GM23338 (cell line): ENCODE results near the gene POLR3G. TPM values are rescaled to one million over a fixed set of nuclear protein-coding genes. Genes with fewer than 3 reads are reported as not detected.

Source experiments
- ATAC-seq: fragments of 200-7000 bp; cut with Tn5 transposase; 3 replicates; pipeline ENCODE4 v1.9.1; 2020
- DNase-seq: peaks from one replicate; pipeline ENCODE4 v3.0.0-alpha.2; 2015; ENCODE audit warnings: low spot score
- H2AFZ ChIP-seq: fragments of 200-600 bp; sonication (generic); 2 replicates; pipeline ENCODE4 v1.8.0; 2016; ENCODE audit warnings: antibody characterized with exemption, mild to moderate bottlenecking, moderate library complexity
- H3F3A ChIP-seq: fragments of 200-600 bp; sonication (generic); replicated peaks from 2 replicates; pipeline ENCODE4 v1.8.0; 2017; ENCODE audit warnings: antibody characterized with exemption, mixed run types, low read depth
- H3K27ac ChIP-seq: fragments of 200-600 bp; sonication (generic); 2 replicates; pipeline ENCODE4 v1.6.1; 2016; ENCODE audit warnings: low read depth
- H3K27me3 ChIP-seq: fragments of 200-600 bp; sonication (generic); 2 replicates; pipeline ENCODE4 v1.8.0; 2016; ENCODE audit warnings: mild to moderate bottlenecking, mixed run types, moderate library complexity; ENCODE audit not compliant: insufficient read depth
- H3K36me3 ChIP-seq: fragments of 200-600 bp; sonication (generic); 2 replicates; pipeline ENCODE4 v1.8.0; 2016; ENCODE audit warnings: mild to moderate bottlenecking; ENCODE audit not compliant: insufficient read depth
- H3K4me1 ChIP-seq: fragments of 200-600 bp; sonication (generic); 2 replicates; pipeline ENCODE4 v1.8.0; 2016; ENCODE audit warnings: mild to moderate bottlenecking, moderate library complexity; ENCODE audit not compliant: insufficient read depth
- H3K4me2 ChIP-seq: fragments of 200-600 bp; sonication (generic); 2 replicates; pipeline ENCODE4 v1.7.1; 2017; ENCODE audit warnings: mixed run types
- H3K4me3 ChIP-seq: fragments of 200-600 bp; sonication (generic); 2 replicates; pipeline ENCODE4 v1.6.1; 2016; ENCODE audit warnings: mixed run types
- H3K79me2 ChIP-seq: fragments of 200-600 bp; sonication (generic); replicated peaks from 2 replicates; pipeline ENCODE4 v1.8.0; 2017; ENCODE audit warnings: mild to moderate bottlenecking; ENCODE audit not compliant: insufficient read depth
- H3K9me2 ChIP-seq: fragments of 200-600 bp; sonication (generic); 2 replicates; pipeline ENCODE4 v1.8.0; 2017; ENCODE audit not compliant: insufficient read depth
- H4K20me1 ChIP-seq: fragments of 200-600 bp; sonication (generic); replicated peaks from 2 replicates; pipeline ENCODE4 v1.8.0; 2017; ENCODE audit warnings: mild to moderate bottlenecking; ENCODE audit not compliant: insufficient read depth
- H3K27ac Mint-ChIP-seq: 2 replicates; pipeline ENCODE4 v1.8.0; 2020; ENCODE audit warnings: inconsistent platforms, mild to moderate bottlenecking, moderate library complexity, mixed read lengths
- H3K27me3 Mint-ChIP-seq: 3 replicates; pipeline ENCODE4 v1.8.0; 2022; ENCODE audit warnings: low read depth, mild to moderate bottlenecking, moderate library complexity, mixed read lengths, inconsistent platforms; ENCODE audit not compliant: insufficient read depth, poor library complexity
- H3K36me3 Mint-ChIP-seq: 3 replicates; pipeline ENCODE4 v1.8.0; 2021; ENCODE audit warnings: low read depth, mild to moderate bottlenecking, inconsistent platforms, moderate library complexity, mixed read lengths
- H3K4me1 Mint-ChIP-seq: 3 replicates; pipeline ENCODE4 v1.8.0; 2020; ENCODE audit warnings: mild to moderate bottlenecking, inconsistent platforms, mixed read lengths
- H3K4me3 Mint-ChIP-seq: 3 replicates; pipeline ENCODE4 v1.8.0; 2021; ENCODE audit warnings: moderate library complexity, mild to moderate bottlenecking, inconsistent platforms, mixed read lengths
- H3K9me3 Mint-ChIP-seq: 3 replicates; pipeline ENCODE4 v1.8.0; 2020; ENCODE audit warnings: moderate library complexity, mild to moderate bottlenecking, inconsistent platforms, mixed read lengths
- EZH2 ChIP-seq: fragments of 200-600 bp; sonication (generic); IDR thresholded peaks from one replicate; pipeline ENCODE4 v1.8.0; 2017; ENCODE audit warnings: antibody characterized with exemption, mild to moderate bottlenecking, low read depth; ENCODE audit not compliant: unreplicated experiment
- EZH2phosphoT487 ChIP-seq: fragments of 200-600 bp; sonication (generic); IDR thresholded peaks from one replicate; pipeline ENCODE4 v1.8.1; 2018; ENCODE audit warnings: antibody characterized with exemption; ENCODE audit not compliant: unreplicated experiment
- JUNB ChIP-seq: IDR thresholded peaks from one replicate; pipeline ENCODE4 v1.6.1; 2016; ENCODE audit warnings: antibody characterized with exemption; ENCODE audit not compliant: unreplicated experiment
- NANOG ChIP-seq: IDR thresholded peaks from 2 replicates; pipeline ENCODE4 v1.6.1; 2016; ENCODE audit warnings: antibody characterized with exemption, borderline replicate concordance
- POLR2AphosphoS5 ChIP-seq: IDR thresholded peaks from 2 replicates; pipeline ENCODE4 v1.6.1; 2016; ENCODE audit warnings: antibody characterized with exemption, low read depth
- STAT1 ChIP-seq: IDR thresholded peaks from one replicate; pipeline ENCODE4 v1.6.1; 2016; ENCODE audit warnings: antibody characterized with exemption; ENCODE audit not compliant: unreplicated experiment
- ZNF114 ChIP-seq: fragments of 250-450 bp; sonication (Bioruptor Pico); IDR thresholded peaks from 2 replicates; pipeline ENCODE4 v1.5.0; 2020; ENCODE audit warnings: mild to moderate bottlenecking, moderate library complexity
- ZNF331 ChIP-seq: fragments of 250-450 bp; sonication (Bioruptor Pico); IDR thresholded peaks from 2 replicates; pipeline ENCODE4 v1.5.0; 2020; ENCODE audit warnings: low read depth, mild to moderate bottlenecking, moderate library complexity
- polyA plus RNA-seq: library from polyadenylated mRNA; unstranded; fragments of >200 nt; fragmentation: Nextera tagmentation; extraction: Ambion mirVana; gene quantifications from 2 replicates; pipeline ENCODE4 v1.2.1, GENCODE V29; 2016
- total RNA-seq: library from RNA; depleted of rRNA; stranded (reverse); fragments of >200 nt; shearing (Covaris generic); gene quantifications from 2 replicates; pipeline ENCODE4 v1.2.3, GENCODE V29; 2014
- TF ChIP-seq, protein P1 (sequence below): fragments of 250-450 bp; sonication (Bioruptor Pico); IDR thresholded peaks from 2 replicates; pipeline ENCODE4 v1.5.0; 2020; ENCODE audit warnings: mild to moderate bottlenecking, moderate library complexity
- TF ChIP-seq, protein P2 (sequence below): IDR thresholded peaks from 2 replicates; pipeline ENCODE4 v1.6.1; 2016; ENCODE audit warnings: antibody characterized with exemption

Gene POLR3G
- total and polyA plus RNA-seq, 2 experiments from 2014 or later, result 147 to 376 TPM

DNA sequence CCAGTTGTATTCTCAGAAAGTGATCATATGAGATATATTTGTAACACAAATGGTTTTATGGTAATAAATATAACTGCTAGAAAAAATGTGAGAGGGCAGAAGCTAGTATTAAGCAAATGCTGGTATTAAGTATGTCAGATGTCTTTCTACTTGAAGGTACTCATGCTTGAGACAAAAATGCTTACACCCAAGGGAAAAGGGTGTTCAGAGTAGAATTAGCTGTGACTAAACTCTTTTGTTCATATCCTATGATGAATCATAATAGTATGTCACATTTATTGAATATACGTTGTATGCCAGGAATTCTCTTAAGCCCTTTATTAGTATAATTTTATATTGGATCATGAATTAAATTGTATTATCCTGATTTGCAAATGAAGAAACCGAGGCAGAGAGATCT lies 86.1 kb downstream of the POLR3G start:
- no peaks in the 10 kb centered on the region for H3K9me2 ChIP-seq
- H3K4me3 Mint-ChIP-seq, result peak overlapping the region; percentile 90
- H3F3A ChIP-seq, result 0 out of 2 replicates have a peak, but pooled peaks cover 3% of the 10 kb centered on the region
- H3K27ac Mint-ChIP-seq, result 0 out of 2 replicates have a peak overlapping the region, but pooled peaks have one; percentile 47
- no peaks in the 10 kb centered on the region for H3K36me3 ChIP-seq
- no peaks in the 10 kb centered on the region for H3K27me3 ChIP-seq
- H3K9me3 Mint-ChIP-seq, result no peaks in the 10 kb centered on the region; the same call in 2 of the 3 replicates
- H3K36me3 Mint-ChIP-seq, result peaks cover 10% of the 10 kb centered on the region
- H3K4me1 ChIP-seq, result peaks cover 77% of the 10 kb centered on the region
- peak overlapping the region; percentile 85 for H3K4me2 ChIP-seq
- peaks cover 5% of the 10 kb centered on the region for H4K20me1 ChIP-seq
- DNase-seq (no peak), ATAC-seq (no peak)
- H2AFZ ChIP-seq, result no peak overlapping the region
- H3K4me1 Mint-ChIP-seq, result peaks cover 67% of the 10 kb centered on the region
- peak overlapping the region; percentile 80 for H3K4me3 ChIP-seq
- H3K27me3 Mint-ChIP-seq, result peaks cover 5% of the 10 kb centered on the region
- peaks cover 63% of the 10 kb centered on the region for H3K79me2 ChIP-seq
- no peak overlapping the region for H3K27ac ChIP-seq
- TF ChIP-seq ZNF331 (CRISPR knock-in tag), result no peak
- TF ChIP-seq, protein P1, sequence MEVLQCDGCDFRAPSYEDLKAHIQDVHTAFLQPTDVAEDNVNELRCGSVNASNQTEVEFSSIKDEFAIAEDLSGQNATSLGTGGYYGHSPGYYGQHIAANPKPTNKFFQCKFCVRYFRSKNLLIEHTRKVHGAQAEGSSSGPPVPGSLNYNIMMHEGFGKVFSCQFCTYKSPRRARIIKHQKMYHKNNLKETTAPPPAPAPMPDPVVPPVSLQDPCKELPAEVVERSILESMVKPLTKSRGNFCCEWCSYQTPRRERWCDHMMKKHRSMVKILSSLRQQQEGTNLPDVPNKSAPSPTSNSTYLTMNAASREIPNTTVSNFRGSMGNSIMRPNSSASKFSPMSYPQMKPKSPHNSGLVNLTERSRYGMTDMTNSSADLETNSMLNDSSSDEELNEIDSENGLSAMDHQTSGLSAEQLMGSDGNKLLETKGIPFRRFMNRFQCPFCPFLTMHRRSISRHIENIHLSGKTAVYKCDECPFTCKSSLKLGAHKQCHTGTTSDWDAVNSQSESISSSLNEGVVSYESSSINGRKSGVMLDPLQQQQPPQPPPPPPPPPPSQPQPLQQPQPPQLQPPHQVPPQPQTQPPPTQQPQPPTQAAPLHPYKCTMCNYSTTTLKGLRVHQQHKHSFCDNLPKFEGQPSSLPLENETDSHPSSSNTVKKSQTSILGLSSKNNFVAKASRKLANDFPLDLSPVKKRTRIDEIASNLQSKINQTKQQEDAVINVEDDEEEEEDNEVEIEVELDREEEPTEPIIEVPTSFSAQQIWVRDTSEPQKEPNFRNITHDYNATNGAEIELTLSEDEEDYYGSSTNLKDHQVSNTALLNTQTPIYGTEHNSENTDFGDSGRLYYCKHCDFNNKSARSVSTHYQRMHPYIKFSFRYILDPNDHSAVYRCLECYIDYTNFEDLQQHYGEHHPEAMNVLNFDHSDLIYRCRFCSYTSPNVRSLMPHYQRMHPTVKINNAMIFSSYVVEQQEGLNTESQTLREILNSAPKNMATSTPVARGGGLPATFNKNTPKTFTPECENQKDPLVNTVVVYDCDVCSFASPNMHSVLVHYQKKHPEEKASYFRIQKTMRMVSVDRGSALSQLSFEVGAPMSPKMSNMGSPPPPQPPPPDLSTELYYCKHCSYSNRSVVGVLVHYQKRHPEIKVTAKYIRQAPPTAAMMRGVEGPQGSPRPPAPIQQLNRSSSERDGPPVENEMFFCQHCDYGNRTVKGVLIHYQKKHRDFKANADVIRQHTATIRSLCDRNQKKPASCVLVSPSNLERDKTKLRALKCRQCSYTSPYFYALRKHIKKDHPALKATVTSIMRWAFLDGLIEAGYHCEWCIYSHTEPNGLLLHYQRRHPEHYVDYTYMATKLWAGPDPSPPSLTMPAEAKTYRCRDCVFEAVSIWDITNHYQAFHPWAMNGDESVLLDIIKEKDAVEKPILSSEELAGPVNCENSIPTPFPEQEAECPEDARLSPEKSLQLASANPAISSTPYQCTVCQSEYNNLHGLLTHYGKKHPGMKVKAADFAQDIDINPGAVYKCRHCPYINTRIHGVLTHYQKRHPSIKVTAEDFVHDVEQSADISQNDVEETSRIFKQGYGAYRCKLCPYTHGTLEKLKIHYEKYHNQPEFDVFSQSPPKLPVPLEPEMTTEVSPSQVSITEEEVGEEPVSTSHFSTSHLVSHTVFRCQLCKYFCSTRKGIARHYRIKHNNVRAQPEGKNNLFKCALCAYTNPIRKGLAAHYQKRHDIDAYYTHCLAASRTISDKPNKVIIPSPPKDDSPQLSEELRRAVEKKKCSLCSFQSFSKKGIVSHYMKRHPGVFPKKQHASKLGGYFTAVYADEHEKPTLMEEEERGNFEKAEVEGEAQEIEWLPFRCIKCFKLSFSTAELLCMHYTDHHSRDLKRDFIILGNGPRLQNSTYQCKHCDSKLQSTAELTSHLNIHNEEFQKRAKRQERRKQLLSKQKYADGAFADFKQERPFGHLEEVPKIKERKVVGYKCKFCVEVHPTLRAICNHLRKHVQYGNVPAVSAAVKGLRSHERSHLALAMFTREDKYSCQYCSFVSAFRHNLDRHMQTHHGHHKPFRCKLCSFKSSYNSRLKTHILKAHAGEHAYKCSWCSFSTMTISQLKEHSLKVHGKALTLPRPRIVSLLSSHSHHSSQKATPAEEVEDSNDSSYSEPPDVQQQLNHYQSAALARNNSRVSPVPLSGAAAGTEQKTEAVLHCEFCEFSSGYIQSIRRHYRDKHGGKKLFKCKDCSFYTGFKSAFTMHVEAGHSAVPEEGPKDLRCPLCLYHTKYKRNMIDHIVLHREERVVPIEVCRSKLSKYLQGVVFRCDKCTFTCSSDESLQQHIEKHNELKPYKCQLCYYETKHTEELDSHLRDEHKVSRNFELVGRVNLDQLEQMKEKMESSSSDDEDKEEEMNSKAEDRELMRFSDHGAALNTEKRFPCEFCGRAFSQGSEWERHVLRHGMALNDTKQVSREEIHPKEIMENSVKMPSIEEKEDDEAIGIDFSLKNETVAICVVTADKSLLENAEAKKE (CRISPR knock-in tag), result no peak

DNA sequence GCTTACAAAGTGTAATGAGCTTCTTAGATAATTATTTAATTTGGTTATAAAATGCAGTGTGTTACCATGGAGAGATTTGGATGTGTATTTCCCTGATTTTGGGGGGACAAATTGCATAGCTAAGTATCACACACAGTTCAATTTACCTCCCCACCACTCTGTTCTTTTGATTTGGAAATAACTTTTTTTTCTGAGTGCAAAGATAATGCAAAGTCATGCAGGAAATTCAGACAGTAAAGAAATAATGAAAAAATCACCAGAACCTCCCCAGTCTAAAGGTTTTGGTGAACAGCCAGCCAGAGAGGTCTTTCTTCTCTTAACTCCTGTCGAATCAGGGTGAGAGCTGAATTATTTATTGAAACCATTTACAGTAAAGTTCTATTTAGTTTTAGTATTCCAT lies 87.1 kb downstream of the POLR3G start:
- no peak for ATAC-seq
- peak overlapping the region; percentile 49 for H3K4me3 Mint-ChIP-seq
- H3K4me1 Mint-ChIP-seq, result peaks cover 59% of the 10 kb centered on the region
- peak overlapping the region; percentile 90 for H3K27ac Mint-ChIP-seq
- no peak for DNase-seq
- Histone ChIP-seq H3K27me3 (no peaks in the 10 kb centered on the region), H3K4me1 (peaks cover 72% of the 10 kb centered on the region), H3K9me2 (no peaks in the 10 kb centered on the region), H3K4me3 (peak overlapping the region; percentile 80), H3F3A (0 out of 2 replicates have a peak, but pooled peaks cover 3% of the 10 kb centered on the region), H3K36me3 (no peaks in the 10 kb centered on the region), H3K79me2 (peaks cover 73% of the 10 kb centered on the region), H3K27ac (peak overlapping the region; percentile 77), H3K4me2 (peak overlapping the region; percentile 85), H4K20me1 (peaks cover 6% of the 10 kb centered on the region), H2AFZ (no peak overlapping the region)
- peaks cover 3% of the 10 kb centered on the region for H3K27me3 Mint-ChIP-seq
- H3K9me3 Mint-ChIP-seq, result peaks cover 2% of the 10 kb centered on the region; the same call in 1 of the 3 replicates
- peaks cover 14% of the 10 kb centered on the region for H3K36me3 Mint-ChIP-seq
- TF ChIP-seq, protein P2, sequence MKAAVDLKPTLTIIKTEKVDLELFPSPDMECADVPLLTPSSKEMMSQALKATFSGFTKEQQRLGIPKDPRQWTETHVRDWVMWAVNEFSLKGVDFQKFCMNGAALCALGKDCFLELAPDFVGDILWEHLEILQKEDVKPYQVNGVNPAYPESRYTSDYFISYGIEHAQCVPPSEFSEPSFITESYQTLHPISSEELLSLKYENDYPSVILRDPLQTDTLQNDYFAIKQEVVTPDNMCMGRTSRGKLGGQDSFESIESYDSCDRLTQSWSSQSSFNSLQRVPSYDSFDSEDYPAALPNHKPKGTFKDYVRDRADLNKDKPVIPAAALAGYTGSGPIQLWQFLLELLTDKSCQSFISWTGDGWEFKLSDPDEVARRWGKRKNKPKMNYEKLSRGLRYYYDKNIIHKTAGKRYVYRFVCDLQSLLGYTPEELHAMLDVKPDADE, result no peak
- no peak for TF ChIP-seq ZNF114 (CRISPR knock-in tag)
- no peak for TF ChIP-seq JUNB
- TF ChIP-seq NANOG, result no peak
- no peak for TF ChIP-seq EZH2
- TF ChIP-seq POLR2AphosphoS5, result no peak
- TF ChIP-seq STAT1, result no peak
- no peak for TF ChIP-seq ZNF331 (CRISPR knock-in tag)
- no peak for TF ChIP-seq EZH2phosphoT487
